Endothelial cell of umbilical vein (primary cell): ENCODE data around the gene COL13A1. TPM values are rescaled to one million over a fixed set of nuclear protein-coding genes. Genes with fewer than 3 reads are reported as not detected.

Experiments
- BruUV-seq: library from RNA; stranded (reverse); fragments of 400-500 nt; replicated peaks from 2 replicates; lab custom pipeline; 2021; lab: Mats Ljungman, UMichigan
- CTCF ChIA-PET: fragments of 300-600, 350-600 bp; sonication (Branson Sonifier 250); formaldehyde crosslinking; loops from one replicate; lab custom pipeline; 2021; ENCODE audit warnings: antibody characterized with exemption, inconsistent platforms; lab: Charles Lee
- POLR2A ChIA-PET: fragments of 300-600, 350-600 bp; sonication (Branson Sonifier 250); formaldehyde crosslinking; loops from one replicate; lab custom pipeline; 2021; ENCODE audit warnings: antibody characterized with exemption, inconsistent platforms; lab: Charles Lee
- DNase-seq: peaks from one replicate; pipeline ENCODE4 v3.0.0-alpha.2; 2011; ENCODE audit warnings: low read depth, low spot score
- FAIRE-seq: peaks from 2 replicates; lab custom pipeline; 2011; peaks lifted over from hg19 to GRCh38; lab: Jason Lieb, UNC
- H2AFZ ChIP-seq: 2 replicates; pipeline ENCODE4 v1.6.0; 2012; ENCODE audit warnings: low read depth, low read length, control low read depth, inconsistent platforms
- H3K27ac ChIP-seq: 2 replicates; pipeline ENCODE4 v1.5.1; 2011; ENCODE audit warnings: low read depth, mild to moderate bottlenecking, control low read depth, low read length, moderate library complexity; ENCODE audit not compliant: insufficient read depth
- H3K27me3 ChIP-seq, 2 experiments: 2 replicates each; pipeline versions ENCODE4 v1.6.0 to v1.6.1; 2011; ENCODE audit warnings: low read length in 2 of 2, mixed read lengths in 1 of 2; ENCODE audit not compliant: control insufficient read depth in 2 of 2, insufficient read depth in 2 of 2
- H3K36me3 ChIP-seq, 2 experiments: 2 replicates in 1 of 2; 3 replicates in 1 of 2; pipeline ENCODE4 v1.5.1; 2011; ENCODE audit warnings: low read length in 2 of 2, mild to moderate bottlenecking in 1 of 2, moderate library complexity in 1 of 2; ENCODE audit not compliant: control insufficient read depth in 2 of 2, insufficient read depth in 2 of 2; ENCODE audit errors: extremely low read depth in 1 of 2
- H3K4me1 ChIP-seq: 3 replicates; pipeline ENCODE4 v1.5.1; 2011; ENCODE audit warnings: mild to moderate bottlenecking, low read length; ENCODE audit not compliant: control insufficient read depth, insufficient read depth; ENCODE audit errors: extremely low read depth
- H3K4me2 ChIP-seq: 2 replicates; pipeline ENCODE4 v1.6.1; 2011; ENCODE audit warnings: low read length, control low read depth, mixed read lengths; ENCODE audit not compliant: insufficient read depth
- H3K4me3 ChIP-seq, 3 experiments: fragments of 200-600 bp in 1 of 3; sonication (generic), shearing (Covaris generic) in 1 of 3; replicated peaks in 1 of 3; 2 replicates each; pipeline ENCODE4 v1.5.1; 2011 to 2016; ENCODE audit warnings: control low read depth in 3 of 3, low read length in 3 of 3, mild to moderate bottlenecking in 2 of 3, inconsistent platforms in 1 of 3, low read depth in 1 of 3, moderate library complexity in 1 of 3; ENCODE audit not compliant: insufficient read depth in 1 of 3
- H3K79me2 ChIP-seq: 2 replicates; pipeline ENCODE4 v1.6.0; 2012; ENCODE audit warnings: low read length, inconsistent platforms; ENCODE audit not compliant: control insufficient read depth, insufficient read depth
- H3K9ac ChIP-seq: replicated peaks from 2 replicates; pipeline ENCODE3; 2011; ENCODE audit warnings: low read length, control low read depth; ENCODE audit not compliant: insufficient read depth; ENCODE audit errors: extremely low read depth
- H3K9me1 ChIP-seq: replicated peaks from 3 replicates; pipeline ENCODE4 v1.6.0; 2011; ENCODE audit warnings: mild to moderate bottlenecking, low read length; ENCODE audit not compliant: control insufficient read depth, insufficient read depth; ENCODE audit errors: extremely low read depth
- H3K9me3 ChIP-seq: replicated peaks from 2 replicates; pipeline ENCODE4 v1.5.1; 2012; ENCODE audit warnings: low read length, inconsistent platforms; ENCODE audit not compliant: control insufficient read depth, insufficient read depth
- H4K20me1 ChIP-seq: replicated peaks from 2 replicates; pipeline ENCODE3; 2011; ENCODE audit warnings: mild to moderate bottlenecking, low read length; ENCODE audit not compliant: control insufficient read depth, insufficient read depth; ENCODE audit errors: extremely low read depth
- CTCF ChIP-seq, 2 donors: IDR thresholded peaks; 1 replicate in 1 of 2; 2 replicates in 1 of 2; pipeline ENCODE4 v1.5.1; 2011; ENCODE audit warnings: low read length in 2 of 2, mild to moderate bottlenecking in 2 of 2, moderate library complexity in 2 of 2, control low read depth in 1 of 2, inconsistent platforms in 1 of 2, low read depth in 1 of 2; ENCODE audit not compliant: insufficient read depth in 1 of 2; ENCODE audit errors: extremely low read depth in 1 of 2
- EZH2 ChIP-seq: IDR thresholded peaks from 2 replicates; pipeline ENCODE4 v1.6.1; 2012; ENCODE audit warnings: borderline replicate concordance, low read depth, mild to moderate bottlenecking, moderate library complexity, low read length, inconsistent platforms; ENCODE audit not compliant: severe bottlenecking
- FOS ChIP-seq: IDR thresholded peaks from 2 replicates; pipeline ENCODE4 v1.6.1; 2011; ENCODE audit warnings: mild to moderate bottlenecking, low read length, moderate library complexity, borderline replicate concordance; ENCODE audit not compliant: insufficient read depth
- GATA2 ChIP-seq: IDR thresholded peaks from 2 replicates; pipeline ENCODE4 v1.7.0; 2011; ENCODE audit warnings: low read depth, mild to moderate bottlenecking, moderate library complexity, mixed read lengths, low read length; ENCODE audit not compliant: insufficient read length, insufficient read depth
- JUN ChIP-seq: IDR thresholded peaks from 2 replicates; pipeline ENCODE4 v1.6.1; 2011; ENCODE audit warnings: borderline replicate concordance, low read depth; ENCODE audit not compliant: insufficient read length, insufficient read depth
- MYC ChIP-seq: IDR thresholded peaks from one replicate; pipeline ENCODE4 v1.6.1; 2011; ENCODE audit warnings: mild to moderate bottlenecking, low read depth, low read length
- POLR2A ChIP-seq: IDR thresholded peaks from 2 replicates; pipeline ENCODE4 v1.6.1; 2012; ENCODE audit warnings: low read depth, mild to moderate bottlenecking, control low read depth, low read length
- POLR2AphosphoS5 ChIP-seq: IDR thresholded peaks from 2 replicates; pipeline ENCODE4 v1.6.1; 2012; ENCODE audit warnings: low read depth, mild to moderate bottlenecking, control low read depth, low read length, moderate library complexity; ENCODE audit not compliant: insufficient read depth
- dilution Hi-C: fragments of 300-500 bp; cut with MboI; formaldehyde crosslinking; loops from one replicate; pipeline ENCODE4 v1.15.0; 2019; ENCODE audit warnings: low sequenced_read_pairs; ENCODE audit not compliant: extremely low pct_ligation_motif_present
- intact Hi-C: fragments of 100-400 bp; cut with micrococcal nuclease; formaldehyde crosslinking; loops from one replicate; pipeline ENCODE4 v1.10.0; 2022
- polyA plus RNA-seq, 4 experiments: library from polyadenylated mRNA; depleted of rRNA in 3 of 4; stranded (reverse) in 3 of 4; unstranded in 1 of 4; fragments of >200 nt; gene quantifications; 2 replicates each; pipeline versions ENCODE4 v1.2.1 to v1.2.3, GENCODE V29; 2011 to 2012; ENCODE audit warnings: missing spikeins in 1 of 4
- total RNA-seq: library from RNA; stranded (reverse); gene quantifications from 2 replicates; pipeline ENCODE4 v1.2.3, GENCODE V29; 2021
- TF ChIP-seq, protein P1 (sequence below): IDR thresholded peaks from 2 replicates; pipeline ENCODE4 v1.6.1; 2011; ENCODE audit not compliant: insufficient read depth, insufficient read length

Gene COL13A1
- total and polyA plus RNA-seq, 2 donors (not counting 3 experiments of a cell fraction or from before 2014, with no cell fraction given): 21.4 to 47.5 TPM

GRCh38 chr10:69803809-69804208 is 2.1 kb downstream of the COL13A1 start:
- ChIA-PET CTCF (interaction anchor here (0.9 to 6.4 kb wide), 16 partner anchors 10 to 154 kb away, joined by 3 to 92 read pairs (median 6); no protein-coding TSS in a partner anchor), POLR2A (no interaction called here)
- dilution Hi-C loops (no loop called here), intact Hi-C loops (loop anchor here (5.0 kb wide), 1 partner anchor 43 kb away; no protein-coding TSS in a partner anchor)
- no peak for FAIRE-seq
- Histone ChIP-seq H3K9ac (no peak overlapping the region), H4K20me1 (no peaks in the 10 kb centered on the region), H3K36me3 (no peaks in the 10 kb centered on the region), H3K4me1 (peaks cover 41% of the 10 kb centered on the region), H3K27ac (no peak overlapping the region), H2AFZ (no peak overlapping the region), H3K27me3 (peaks cover 0 to 3% of the 10 kb centered on the region in 2 experiments), H3K79me2 (peaks cover 66% of the 10 kb centered on the region), H3K9me3 (no peaks in the 10 kb centered on the region), H3K9me1 (no peaks in the 10 kb centered on the region), H3K4me2 (peak overlapping the region; percentile 91), H3K4me3 (peak overlapping the region in 2 of 3 experiments; percentile 91)
- no TSS peak for BruUV-seq
- TF ChIP-seq EZH2: no peak
- no peak for TF ChIP-seq GATA2
- no peak for TF ChIP-seq MYC
- no peak for TF ChIP-seq POLR2AphosphoS5
- TF ChIP-seq POLR2A: no peak
- TF ChIP-seq FOS: no peak
- TF ChIP-seq, protein P1, sequence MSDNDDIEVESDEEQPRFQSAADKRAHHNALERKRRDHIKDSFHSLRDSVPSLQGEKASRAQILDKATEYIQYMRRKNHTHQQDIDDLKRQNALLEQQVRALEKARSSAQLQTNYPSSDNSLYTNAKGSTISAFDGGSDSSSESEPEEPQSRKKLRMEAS: no peak
- TF ChIP-seq CTCF (IDR thresholded peaks at IDR 0.05; ENCODE audit: extremely low read depth in 1 of 2, insufficient read depth in 1 of 2, low read depth in 1 of 2, low read length in 2 of 2): no peak
- no peak for TF ChIP-seq JUN
- no peak for DNase-seq
